Measurements from ENCODE around the gene RGMA.

RGMA gene

DNA sequence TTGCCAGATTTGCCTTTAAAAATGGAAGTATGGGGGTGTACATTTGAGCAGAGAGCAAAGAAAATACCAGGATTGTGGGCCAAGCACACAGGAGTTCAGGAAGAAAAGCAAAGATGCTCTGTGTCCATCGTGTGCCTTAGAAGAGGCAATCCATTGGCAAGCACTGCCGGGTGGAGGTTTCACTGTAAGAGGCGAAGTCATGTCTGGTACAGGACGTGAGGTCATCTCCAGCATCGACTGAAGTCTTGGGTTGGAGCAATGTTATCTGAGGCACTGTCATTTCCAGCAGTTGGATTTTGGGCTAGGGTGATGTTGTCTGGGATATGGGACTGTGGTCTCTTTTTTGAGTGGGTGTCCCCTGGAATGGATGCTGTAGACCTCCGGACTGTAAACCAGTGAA lies 4.8 kb upstream of the RGMA start:
- DNase-seq (ENCODE audit: low spot score), result no peak

GRCh38 chr15:93091465-93091864 lies 2.5 kb upstream of the RGMA start:
- no peak for DNase-seq (ENCODE audit: low spot score)

- DNase-seq (ENCODE audit: low spot score), result no peak
Measured at GRCh38 chr15:93089727-93090305, 805 bp upstream of the RGMA start.

GRCh38 chr15:93088200-93088980 lies 621 bp downstream of the RGMA start:
- no peak for DNase-seq (ENCODE audit: low spot score)

DNA sequence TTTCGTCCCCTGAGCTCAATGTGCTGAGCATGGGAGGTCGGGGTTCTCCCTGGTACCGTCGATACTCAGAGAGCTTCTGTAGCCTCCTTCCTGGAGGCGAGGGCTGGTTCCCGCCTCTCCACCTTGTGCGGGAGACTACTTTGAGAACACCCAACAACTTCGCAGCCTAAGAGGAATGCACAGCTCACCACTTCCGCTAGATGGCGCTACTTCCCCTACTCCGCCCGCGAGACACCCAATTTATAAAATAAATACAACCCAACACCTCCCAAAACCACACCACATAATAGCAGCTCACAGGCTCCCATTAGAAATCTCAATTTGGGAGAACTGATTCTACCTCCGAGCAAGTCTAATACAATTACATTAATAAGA lies 1.2 kb downstream of the RGMA start:
- DNase-seq (ENCODE audit: low spot score), result peak; percentile 72

DNA sequence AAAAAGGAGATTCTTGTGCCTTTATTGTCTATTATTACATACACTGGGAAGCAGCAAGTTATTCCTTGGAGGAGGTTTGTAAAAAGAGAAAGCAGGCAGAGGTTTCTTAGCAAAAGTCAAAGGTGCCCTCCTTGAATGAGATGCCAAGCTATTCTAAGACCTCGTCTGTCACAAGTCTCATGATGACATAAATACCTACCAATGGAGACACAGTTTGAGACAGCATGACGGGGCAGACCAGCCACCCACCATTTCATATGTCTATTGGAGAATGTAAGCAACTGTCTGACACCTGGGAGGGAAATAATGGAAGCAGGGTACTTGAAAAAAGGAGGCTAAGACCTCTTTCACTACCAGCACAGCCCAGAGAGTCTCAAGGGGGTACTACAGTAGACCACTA lies 2.2 kb downstream of the RGMA start:
- no peak for DNase-seq (ENCODE audit: low spot score)

DNA sequence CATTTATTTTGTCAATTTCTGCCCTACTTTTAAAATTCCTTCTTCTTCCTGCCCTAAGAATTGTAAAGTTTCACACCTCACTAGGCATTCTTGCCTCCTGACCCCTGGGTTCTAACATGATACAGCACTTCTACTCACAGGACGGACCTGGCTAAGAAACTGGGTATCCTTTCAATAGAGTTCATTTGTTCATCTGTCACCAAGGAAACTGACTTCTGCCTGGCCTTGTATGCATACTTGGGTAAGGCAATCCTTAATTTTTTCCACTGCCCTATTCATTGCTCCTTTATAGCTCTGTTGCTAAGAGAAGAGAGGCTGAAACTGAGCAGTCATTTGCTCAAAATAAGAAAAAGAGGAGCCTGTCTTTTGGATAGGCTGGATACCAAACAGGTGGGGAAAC lies 3.3 kb downstream of the RGMA start:
- DNase-seq (ENCODE audit: low spot score), result no peak

DNA sequence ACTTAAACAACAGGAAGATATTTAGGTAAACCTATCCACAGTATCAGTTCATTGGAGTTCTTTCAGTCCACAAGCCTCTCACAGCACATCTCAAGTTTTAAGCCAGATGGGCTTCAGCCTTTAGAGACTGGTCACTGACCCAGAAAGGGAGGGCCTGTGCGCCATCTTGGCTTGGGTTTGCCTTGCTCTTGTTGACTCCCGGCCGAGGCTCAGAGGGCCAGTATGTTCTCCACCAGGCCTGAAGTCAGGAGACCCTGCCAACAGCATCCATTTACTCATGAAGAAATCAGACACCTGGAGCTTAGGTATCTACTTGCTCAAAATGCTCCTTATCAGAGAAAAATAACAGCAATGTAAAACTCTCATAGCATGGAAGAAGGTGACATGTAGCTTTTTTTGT lies 6.2 kb downstream of the RGMA start:
- no peak for DNase-seq (ENCODE audit: low spot score)

DNA sequence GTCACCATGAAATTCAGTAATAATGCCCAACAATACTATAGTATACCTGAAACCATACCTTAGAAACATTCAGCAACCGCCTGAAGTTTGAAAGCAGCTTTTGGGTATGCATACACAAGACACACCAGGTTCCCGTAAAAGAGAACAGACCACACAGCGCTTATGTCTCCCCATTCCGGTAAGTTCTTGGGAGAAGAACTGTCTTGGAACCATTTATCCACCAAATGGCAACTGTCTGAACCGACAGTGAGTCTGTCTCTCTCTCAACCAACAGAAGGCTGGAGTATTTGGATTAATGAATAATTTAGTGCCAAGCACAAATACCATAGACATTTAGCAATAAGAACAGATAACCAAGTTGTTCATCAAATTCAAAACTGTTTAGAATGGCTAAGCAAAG lies 7.6 kb downstream of the RGMA start:
- no peak for DNase-seq (ENCODE audit: low spot score)

- DNase-seq (ENCODE audit: low spot score), result no peak
Measured at GRCh38 chr15:93080451-93080850, 8.6 kb downstream of the RGMA start.

GRCh38 chr15:93076875-93077274 lies 12.1 kb downstream of the RGMA start:
- no peak for DNase-seq (ENCODE audit: low spot score)

- no peak for DNase-seq (ENCODE audit: low spot score)
Measured at GRCh38 chr15:93076217-93076616, 12.8 kb downstream of the RGMA start.

GRCh38 chr15:93074599-93074998 lies 14.4 kb downstream of the RGMA start:
- DNase-seq (ENCODE audit: low spot score), result no peak

DNA sequence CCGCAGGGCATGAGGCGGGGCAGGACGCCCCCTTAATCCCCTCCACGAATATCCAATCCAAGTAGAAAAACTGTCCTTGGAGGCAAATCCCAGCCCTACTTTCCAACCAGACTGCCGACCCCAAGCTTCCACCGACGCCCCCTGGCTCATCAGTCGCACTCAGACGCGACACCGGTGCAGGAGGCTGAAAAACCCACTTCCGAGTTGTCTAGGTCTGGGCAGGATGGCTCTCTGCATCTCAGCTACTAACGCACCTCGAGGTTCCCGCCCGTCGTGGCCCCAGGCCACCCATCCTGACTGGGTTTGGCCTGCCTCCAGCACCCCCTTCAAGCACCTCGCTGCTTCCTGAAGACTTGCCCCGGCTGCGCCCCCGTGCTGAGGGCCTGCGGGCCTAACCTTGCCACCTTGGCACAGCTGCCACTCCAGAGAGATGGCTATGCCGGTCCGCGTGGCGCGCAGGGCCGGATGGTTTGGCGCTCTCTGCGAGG lies 15.5 kb downstream of the RGMA start:
- DNase-seq (ENCODE audit: low spot score), result no peak

GRCh38 chr15:93072411-93073394 lies 16.3 kb downstream of the RGMA start:
- DNase-seq (ENCODE audit: low spot score), result no peak

GRCh38 chr15:93072011-93072410 lies 17.0 kb downstream of the RGMA start:
- DNase-seq (ENCODE audit: low spot score), result no peak

- no peak for DNase-seq (ENCODE audit: low spot score)
Measured at GRCh38 chr15:93071469-93071936, 17.5 kb downstream of the RGMA start.

GRCh38 chr15:93070551-93071296 lies 18.3 kb downstream of the RGMA start:
- no peak for DNase-seq (ENCODE audit: low spot score)

DNA sequence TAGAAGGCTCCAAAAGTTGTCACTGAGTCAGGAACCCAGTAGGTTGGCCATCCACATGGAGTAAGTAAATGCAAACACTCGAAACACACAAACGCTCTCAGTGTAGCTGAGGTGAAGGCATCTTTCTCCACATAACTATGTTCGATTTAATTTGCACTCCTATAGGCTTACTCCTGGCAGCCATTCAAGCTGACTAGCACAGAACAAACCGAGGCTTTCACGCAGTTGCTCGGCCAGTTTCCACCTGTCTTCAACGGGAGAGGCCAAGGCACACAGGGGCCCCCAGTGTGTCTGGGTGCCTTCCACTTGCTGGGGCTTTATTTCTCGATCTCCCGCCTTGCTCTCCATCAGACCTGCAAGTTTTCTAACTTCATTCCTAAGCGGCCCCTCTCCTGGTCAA lies 18.9 kb downstream of the RGMA start:
- DNase-seq (ENCODE audit: low spot score), result no peak

GRCh38 chr15:93068581-93069199 lies 20.3 kb downstream of the RGMA start:
- DNase-seq (ENCODE audit: low spot score), result no peak

DNA sequence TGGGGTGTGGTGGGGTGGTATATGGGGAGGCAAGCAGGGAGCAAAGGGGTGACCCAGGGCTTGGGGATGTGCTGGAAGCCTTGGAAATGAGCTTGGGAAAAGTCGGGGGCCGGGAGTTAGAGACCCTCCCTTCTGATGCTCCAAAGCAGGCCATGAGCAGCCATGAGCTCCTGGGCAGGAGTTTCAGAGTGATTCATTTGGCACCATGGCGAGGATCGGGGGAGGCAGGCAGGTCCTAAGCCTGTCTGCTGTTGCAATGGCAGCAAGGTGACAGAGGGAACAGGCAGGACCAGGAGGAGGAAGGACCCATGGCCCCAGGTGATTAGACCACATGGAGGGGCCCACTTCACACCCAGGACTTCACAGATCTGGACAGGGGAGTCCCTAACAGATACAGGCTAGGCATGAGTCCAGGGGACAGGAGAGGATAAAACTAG lies 21.3 kb downstream of the RGMA start:
- no peak for DNase-seq (ENCODE audit: low spot score)
